GM12872 (cell line): ENCODE data around the gene OR5A2.

ENCODE experiments used
- CTCF ChIP-seq: IDR thresholded peaks from 3 replicates; pipeline ENCODE4 v1.5.1; 2011; ENCODE audit warnings: low read depth, mild to moderate bottlenecking, low read length, moderate library complexity; ENCODE audit not compliant: insufficient read depth

Gene OR5A2

GRCh38 chr11:59380263-59381059 is 45.8 kb downstream of the OR5A2 start:
- TF ChIP-seq CTCF: no peak

- no peak for TF ChIP-seq CTCF
Measured at GRCh38 chr11:59368238-59369022, 57.8 kb downstream of the OR5A2 start.
